Thyroid gland (tissue), 4 donors: Measurements from ENCODE around the gene CHRNA1.

ENCODE experiments used
- CTCF ChIP-seq, 6 experiments: fragments of 200-600 bp in 3 of 6; fragments of 450-650 bp in 3 of 6; sonication (generic) in 3 of 6; IDR thresholded peaks; one replicate each; pipeline ENCODE4 v1.5.1; 2016 to 2019; ENCODE audit warnings: antibody characterized with exemption in 6 of 6, mild to moderate bottlenecking in 2 of 6, inconsistent platforms in 1 of 6, moderate library complexity in 1 of 6
- POLR2A ChIP-seq, 2 donors: fragments of 450-650 bp; IDR thresholded peaks; one replicate each; pipeline ENCODE4 v1.6.1; 2017; ENCODE audit warnings: antibody characterized with exemption in 2 of 2, mild to moderate bottlenecking in 2 of 2, moderate library complexity in 1 of 2

- TF ChIP-seq POLR2A (IDR thresholded peaks at IDR 0.05) (no peak), CTCF (IDR thresholded peaks at IDR 0.05) (no peak)
These were observed 45.7 kb downstream of the CHRNA1 start for GRCh38 chr2:174718591-174718990.
